Liver (tissue), 9 donors: ENCODE results near the gene SLC25A19. TPM values are rescaled to one million over a fixed set of nuclear protein-coding genes. Genes with fewer than 3 reads are reported as not detected.

ENCODE experiments used
- DNase-seq: peaks from one replicate; pipeline ENCODE4 v3.0.0-alpha.2; 2017; ENCODE audit warnings: low spot score
- H3K27ac ChIP-seq, 2 donors: one replicate each; pipeline ENCODE4 v1.7.0; 2013; ENCODE audit warnings: inconsistent platforms in 2 of 2, low read length in 2 of 2, control low read depth in 1 of 2, low read depth in 1 of 2, mild to moderate bottlenecking in 1 of 2
- H3K27me3 ChIP-seq, 4 donors: one replicate each; pipeline versions ENCODE4 v1.6.1 to v1.7.0; 2013; ENCODE audit warnings: low read length in 3 of 4, inconsistent platforms in 1 of 4, mild to moderate bottlenecking in 1 of 4, moderate library complexity in 1 of 4; ENCODE audit not compliant: control insufficient read depth in 4 of 4, insufficient read depth in 4 of 4
- H3K36me3 ChIP-seq, 4 donors: one replicate each; pipeline versions ENCODE4 v1.6.1 to v1.7.0; 2013; ENCODE audit warnings: low read length in 3 of 4, mild to moderate bottlenecking in 3 of 4, low read depth in 1 of 4, moderate library complexity in 1 of 4; ENCODE audit not compliant: control insufficient read depth in 4 of 4, insufficient read depth in 3 of 4
- H3K4me1 ChIP-seq, 4 donors: one replicate each; pipeline versions ENCODE4 v1.6.1 to v1.7.0; 2013; ENCODE audit warnings: low read length in 3 of 4, mild to moderate bottlenecking in 3 of 4, moderate library complexity in 1 of 4; ENCODE audit not compliant: control insufficient read depth in 4 of 4, insufficient read depth in 4 of 4
- H3K4me3 ChIP-seq, 3 donors: one replicate each; pipeline versions ENCODE4 v1.6.1 to v1.7.0; 2013; ENCODE audit warnings: low read length in 3 of 3, control low read depth in 1 of 3, low read depth in 1 of 3, mild to moderate bottlenecking in 1 of 3
- H3K9ac ChIP-seq, 2 donors: one replicate each; pipeline ENCODE4 v1.7.0; 2013; ENCODE audit warnings: low read length in 2 of 2, mild to moderate bottlenecking in 2 of 2, moderate library complexity in 2 of 2, control low read depth in 1 of 2, low read depth in 1 of 2
- H3K9me3 ChIP-seq, 4 donors: one replicate each; pipeline versions ENCODE4 v1.6.1 to v1.7.0; 2013; ENCODE audit warnings: low read length in 3 of 4; ENCODE audit not compliant: control insufficient read depth in 4 of 4
- CTCF ChIP-seq: fragments of 150-350 bp; IDR thresholded peaks from 2 replicates; pipeline ENCODE4 v1.5.1; 2017; ENCODE audit warnings: improper control_type of control experiment, low read depth, low read length; ENCODE audit not compliant: missing input control
- GABPA ChIP-seq, 2 donors: IDR thresholded peaks in 1 of 2; conservative IDR thresholded peaks in 1 of 2; 2 replicates each; pipeline ENCODE4 v1.6.1; 2016; ENCODE audit warnings: antibody characterized with exemption in 2 of 2, mild to moderate bottlenecking in 1 of 2, moderate library complexity in 1 of 2
- JUND ChIP-seq, 2 donors: IDR thresholded peaks; 2 replicates each; pipeline ENCODE4 v1.6.1; 2016; ENCODE audit warnings: antibody characterized with exemption in 2 of 2
- RAD21 ChIP-seq, 2 donors: IDR thresholded peaks; 2 replicates each; pipeline ENCODE4 v1.6.1; 2016; ENCODE audit warnings: antibody characterized with exemption in 2 of 2, mild to moderate bottlenecking in 2 of 2
- REST ChIP-seq: IDR thresholded peaks from 2 replicates; pipeline ENCODE4 v1.6.1; 2016; ENCODE audit warnings: antibody characterized with exemption, mild to moderate bottlenecking
- RXRA ChIP-seq, 2 donors: IDR thresholded peaks; 2 replicates each; pipeline ENCODE4 v1.6.1; 2017 to 2018; ENCODE audit warnings: antibody characterized with exemption in 2 of 2, mild to moderate bottlenecking in 1 of 2
- SP1 ChIP-seq: IDR thresholded peaks from 2 replicates; pipeline ENCODE4 v1.6.1; 2018; ENCODE audit warnings: antibody characterized with exemption, mild to moderate bottlenecking
- YY1 ChIP-seq: IDR thresholded peaks from 2 replicates; pipeline ENCODE4 v1.6.1; 2016; ENCODE audit warnings: antibody characterized with exemption, mild to moderate bottlenecking
- ZBTB33 ChIP-seq: IDR thresholded peaks from 2 replicates; pipeline ENCODE4 v1.6.1; 2016; ENCODE audit warnings: antibody characterized with exemption
- WGBS: extraction: QIAGEN DNeasy Blood & Tissue Kit; methylation state at CpG from one replicate; pipeline ENCODE4 v1.1.7; 2013; 5-methylcytosine and 5-hydroxymethylcytosine counted together
- polyA plus RNA-seq, 2 donors: library from polyadenylated mRNA; stranded (reverse) in 1 of 2; unstranded in 1 of 2; fragments of 200-250 nt in 1 of 2; fragments of >200 nt in 1 of 2; fragmentation: Nextera tagmentation in 1 of 2; extraction: Ambion mirVana in 1 of 2; gene quantifications; one replicate each; pipeline versions ENCODE4 v1.2.1 to v1.2.3, GENCODE V29; 2013 to 2015
- total RNA-seq, 2 donors: library from RNA; depleted of rRNA; stranded (reverse); fragments of >200 nt; gene quantifications; one replicate each; pipeline ENCODE4 v1.2.3, GENCODE V29; 2014
- TF ChIP-seq, protein P1 (sequence below): IDR thresholded peaks from 2 replicates; pipeline ENCODE4 v1.6.1; 2016; ENCODE audit warnings: antibody characterized with exemption
- donor health status: healthy.
- donor health status: healthy.
- donor health status: healthy.
- donor health status: healthy.
- donor health status: healthy.

SLC25A19 gene
- total and polyA plus RNA-seq, 4 donors, result 4.7 to 9.5 (median 6.6) TPM

DNA sequence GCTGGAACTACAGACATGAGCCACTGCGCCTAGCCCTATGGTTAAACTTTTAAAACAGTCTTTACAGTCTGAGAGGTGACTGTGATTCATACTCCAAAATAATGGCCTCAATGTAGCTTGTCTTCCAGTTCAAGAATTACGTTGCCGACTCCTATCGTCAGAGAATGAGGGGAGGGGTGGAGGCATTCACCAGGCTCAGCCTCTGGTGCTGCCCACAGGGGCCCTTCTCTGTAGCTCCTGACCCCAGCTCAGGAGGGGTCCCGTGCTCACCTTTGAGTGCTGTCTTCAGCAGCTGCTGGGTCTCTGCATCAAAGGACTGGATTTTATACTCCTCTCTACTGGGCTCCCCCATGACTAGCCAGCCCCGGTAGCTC lies 19.4 kb downstream of the SLC25A19 start:
- Histone ChIP-seq H3K27me3 (no peaks in the 10 kb centered on the region), H3K27ac (peak overlapping the region; percentile 91 to 93), H3K4me1 (peaks cover 7 to 28% (median 17%) of the 10 kb centered on the region in 4 donors), H3K4me3 (peak overlapping the region in 2 of 3 donors; percentile 76 to 91), H3K36me3 (peaks cover 5 to 21% (median 16%) of the 10 kb centered on the region in 4 donors), H3K9ac (peak overlapping the region in 1 of 2 donors; percentile 71), H3K9me3 (no peaks in the 10 kb centered on the region)
- no peak for TF ChIP-seq JUND (IDR thresholded peaks at IDR 0.05)
- TF ChIP-seq RXRA (IDR thresholded peaks at IDR 0.05), result no peak
- no peak for TF ChIP-seq REST
- no peak for TF ChIP-seq RAD21 (IDR thresholded peaks at IDR 0.05)
- TF ChIP-seq CTCF, result no peak
- DNase-seq, result no peak
- 32% methylated on average over 6 of the region's 6 CpGs for WGBS

- Histone ChIP-seq H3K4me1 (peaks cover 7 to 37% (median 21%) of the 10 kb centered on the region in 4 donors), H3K9ac (no peak overlapping the region), H3K36me3 (peaks cover 5 to 23% (median 19%) of the 10 kb centered on the region in 4 donors), H3K27ac (no peak overlapping the region), H3K27me3 (no peaks in the 10 kb centered on the region), H3K9me3 (no peaks in the 10 kb centered on the region), H3K4me3 (no peak overlapping the region)
- no peak for TF ChIP-seq GABPA (IDR thresholded peaks at IDR 0.05 in 1 of 2, conservative IDR thresholded peaks at IDR 0.05 in 1 of 2)
- TF ChIP-seq REST, result no peak
- TF ChIP-seq SP1, result no peak
- TF ChIP-seq, protein P1, sequence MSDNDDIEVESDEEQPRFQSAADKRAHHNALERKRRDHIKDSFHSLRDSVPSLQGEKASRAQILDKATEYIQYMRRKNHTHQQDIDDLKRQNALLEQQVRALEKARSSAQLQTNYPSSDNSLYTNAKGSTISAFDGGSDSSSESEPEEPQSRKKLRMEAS, result no peak
- TF ChIP-seq ZBTB33, result no peak
- TF ChIP-seq YY1, result no peak
- TF ChIP-seq JUND (IDR thresholded peaks at IDR 0.05), result no peak
- peak; percentile 44 for DNase-seq
- 55% methylated on average over 14 of the region's 14 CpGs for WGBS
Observed at GRCh38 chr17:75267411-75268232, 21.6 kb downstream of the SLC25A19 start.
